SK-MEL-5 (cell line): ENCODE results near the gene RNF157. TPM values are rescaled to one million over a fixed set of nuclear protein-coding genes. Genes with fewer than 3 reads are reported as not detected.
"Not testable (repeated sequence)": the region's sequence is repeated elsewhere in the genome, so short reads cannot be mapped to it uniquely, and the experiment has no call there.

Experiments used
- DNase-seq: peaks from one replicate; pipeline ENCODE4 v3.0.0-alpha.2; 2016; ENCODE audit warnings: low read depth, low spot score
- in situ Hi-C: cut with HindIII; loops from 2 replicates; pipeline ENCODE4 v1.10.0; 2016; ENCODE audit warnings: low sequenced_read_pairs, high pct_unique_total_duplicates, low pct_unique_long_range_greater_than_20kb
- total RNA-seq: library from RNA; depleted of rRNA; stranded (reverse); fragments of >200 nt; shearing (Covaris generic); gene quantifications from 2 replicates; pipeline ENCODE4 v1.2.3, GENCODE V29; 2014

The RNF157 gene
- total RNA-seq, 1 experiment from 2014 or later: 28.1 TPM

GRCh38 chr17:76207275-76208059, 32.8 kb downstream of the RNF157 start:
- in situ Hi-C loops: no loop called here

GRCh38 chr17:76205542-76206144, 34.6 kb downstream of the RNF157 start:
- DNase-seq, in situ Hi-C loops: not testable (repeated sequence)

More at GRCh38 chr17:76207275-76208059, 32.8 kb downstream of the RNF157 start:
- no peak for DNase-seq

- in situ Hi-C loops: no loop called here
- DNase-seq: no peak
These were observed 36.0 kb downstream of the RNF157 start for GRCh38 chr17:76204277-76204676.

DNA sequence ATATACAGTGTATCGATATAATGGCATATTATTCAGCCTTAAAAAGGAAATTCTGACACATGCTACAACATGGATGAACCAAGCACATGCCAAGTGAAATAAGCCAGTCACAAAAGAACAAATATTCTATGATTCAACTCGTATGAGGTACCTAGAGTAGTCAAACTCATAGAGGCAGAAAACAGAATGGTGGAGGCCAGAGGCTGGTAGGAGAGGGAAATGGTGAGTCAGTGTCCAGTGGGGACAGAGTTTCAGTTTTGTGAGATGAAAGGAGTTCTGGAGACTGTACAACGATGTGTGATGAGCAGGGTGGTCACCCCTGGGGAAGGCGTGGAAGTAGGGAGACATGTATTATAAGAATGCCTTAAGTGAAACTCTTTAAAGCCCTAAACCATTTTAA, 39.9 kb downstream of the RNF157 start:
- in situ Hi-C loops: no loop called here
- DNase-seq: no peak

DNA sequence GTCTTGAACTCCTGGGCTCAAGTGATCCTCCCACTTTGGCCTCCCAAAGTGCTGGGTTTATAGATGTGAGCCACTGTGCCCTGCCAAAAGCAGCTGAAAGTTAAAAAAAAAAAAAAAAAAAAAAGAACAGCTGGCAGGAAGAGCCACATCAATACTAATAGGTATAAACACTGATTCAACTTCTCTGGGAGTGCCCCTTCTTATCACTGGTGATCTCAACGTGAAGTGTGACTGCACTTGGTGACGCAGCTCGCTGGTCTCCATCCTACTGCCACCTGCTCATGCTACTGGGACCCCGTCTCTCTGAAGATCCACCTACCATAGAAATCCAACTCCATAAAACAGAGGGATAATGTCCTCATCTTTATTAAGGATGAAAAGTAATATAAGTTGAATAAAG, 40.8 kb downstream of the RNF157 start:
- no peak for DNase-seq
- in situ Hi-C loops: loop anchor here (25.0 kb wide), 1 partner anchor 162 kb away; the partner anchor contains the start of gene EVPL

GRCh38 chr17:76198702-76199101, 41.6 kb downstream of the RNF157 start:
- DNase-seq: no peak
- in situ Hi-C loops: loop anchor here (25.0 kb wide), 1 partner anchor 161 kb away; the partner anchor contains the start of gene EVPL

DNA sequence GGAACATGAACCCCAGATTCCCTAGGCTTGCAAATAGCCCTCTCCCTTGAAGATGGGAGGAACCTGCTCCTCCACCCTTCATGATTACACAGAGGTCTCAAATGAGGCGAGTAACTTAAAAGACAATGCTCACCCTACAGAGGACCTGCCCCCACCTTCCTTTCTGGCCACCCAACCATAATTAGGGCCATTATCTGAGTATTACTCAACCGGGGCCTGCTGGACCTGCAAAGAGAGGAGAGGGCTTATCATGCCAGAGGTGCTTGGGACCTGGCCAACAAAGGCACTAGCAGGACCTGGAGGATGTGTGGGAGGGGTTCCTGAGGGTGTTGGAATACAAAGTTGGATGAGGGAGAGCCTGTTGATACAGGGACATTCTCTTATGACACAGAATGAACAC, 42.4 kb downstream of the RNF157 start:
- in situ Hi-C loops: loop anchor here (25.0 kb wide), 1 partner anchor 161 kb away; the partner anchor contains the start of gene EVPL
- DNase-seq: no peak

GRCh38 chr17:76196675-76197074, 43.6 kb downstream of the RNF157 start:
- in situ Hi-C loops: loop anchor here (25.0 kb wide), 1 partner anchor 159 kb away; the partner anchor contains the start of gene EVPL

GRCh38 chr17:76195281-76196096, 44.8 kb downstream of the RNF157 start:
- in situ Hi-C loops: loop anchor here (25.0 kb wide), 1 partner anchor 158 kb away; the partner anchor contains the start of gene EVPL
- DNase-seq: no peak

More at GRCh38 chr17:76196675-76197074, 43.6 kb downstream of the RNF157 start:
- no peak for DNase-seq

DNA sequence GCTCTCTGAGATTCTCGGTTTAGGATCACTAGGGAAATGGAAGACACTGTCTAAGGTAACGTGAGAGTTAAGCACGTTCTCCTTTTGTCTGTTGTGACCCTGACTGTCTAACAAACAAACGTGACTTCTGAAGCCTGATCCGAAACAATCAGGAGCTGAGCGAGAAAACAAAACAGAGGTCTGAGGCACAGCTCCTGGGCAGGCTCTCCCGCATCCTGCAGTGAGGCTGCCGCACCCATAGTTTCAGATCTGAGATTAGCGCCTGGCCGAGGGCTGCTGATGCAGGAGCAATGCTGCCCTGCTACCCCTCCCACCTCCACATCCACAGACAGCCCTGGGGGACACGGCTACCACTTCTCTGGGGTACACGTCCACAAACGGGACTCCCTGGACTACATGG, 46.7 kb downstream of the RNF157 start:
- DNase-seq: no peak
- in situ Hi-C loops: loop anchor here (25.0 kb wide), 1 partner anchor 156 kb away; the partner anchor contains the start of gene EVPL

DNA sequence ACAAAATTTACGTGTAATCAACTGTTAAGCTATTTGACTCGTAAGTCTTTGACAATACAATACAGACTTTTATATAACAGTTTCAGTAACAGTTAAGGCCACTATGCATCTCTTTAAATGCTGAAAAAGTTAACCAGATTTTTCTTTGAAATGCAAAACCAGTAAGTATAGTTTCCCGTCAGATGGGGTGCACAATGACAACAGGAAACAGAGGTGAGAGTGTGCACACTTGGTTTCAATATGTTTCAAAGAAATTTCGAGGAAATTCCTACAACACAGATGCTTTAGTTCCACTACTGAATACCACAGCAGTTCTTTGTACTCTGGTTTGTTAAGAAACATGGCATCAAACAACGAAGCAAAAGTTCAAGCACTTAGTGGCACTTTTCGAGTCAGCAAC, 48.4 kb downstream of the RNF157 start:
- peak; percentile 35 for DNase-seq
- in situ Hi-C loops: loop anchor here (25.0 kb wide), 1 partner anchor 155 kb away; the partner anchor contains the start of gene EVPL

GRCh38 chr17:76189741-76190140, 50.6 kb downstream of the RNF157 start:
- DNase-seq: peak; percentile 33
- in situ Hi-C loops: loop anchor here (25.0 kb wide), 1 partner anchor 152 kb away; the partner anchor contains the start of gene EVPL

GRCh38 chr17:76189247-76189646, 51.0 kb downstream of the RNF157 start:
- in situ Hi-C loops: loop anchor here (25.0 kb wide), 1 partner anchor 152 kb away; the partner anchor contains the start of gene EVPL
- DNase-seq: no peak

GRCh38 chr17:76188213-76189016, 51.9 kb downstream of the RNF157 start:
- DNase-seq: no peak
- in situ Hi-C loops: loop anchor here (25.0 kb wide), 1 partner anchor 151 kb away; the partner anchor contains the start of gene EVPL

DNA sequence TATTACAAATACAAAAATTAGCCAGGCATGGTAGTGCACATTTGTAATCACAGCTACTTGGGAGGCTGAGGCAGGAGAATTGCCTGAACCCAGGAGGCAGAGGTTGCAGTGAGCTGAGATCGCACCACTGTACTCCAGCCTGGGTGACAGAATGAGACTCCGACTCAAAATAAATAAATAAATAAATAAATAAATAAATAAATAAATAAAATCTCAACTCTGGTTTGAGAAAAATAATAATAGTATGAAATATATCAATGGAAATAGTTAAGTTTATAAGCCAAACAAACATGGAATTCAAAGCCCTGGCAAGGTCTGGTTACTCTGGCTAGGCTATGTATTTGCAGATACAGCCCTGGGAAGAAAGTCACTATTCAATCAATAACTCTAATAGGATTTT, 53.5 kb downstream of the RNF157 start:
- not testable (repeated sequence) for DNase-seq
- in situ Hi-C loops: loop anchor here (25.0 kb wide), 1 partner anchor 149 kb away; the partner anchor contains the start of gene EVPL

DNA sequence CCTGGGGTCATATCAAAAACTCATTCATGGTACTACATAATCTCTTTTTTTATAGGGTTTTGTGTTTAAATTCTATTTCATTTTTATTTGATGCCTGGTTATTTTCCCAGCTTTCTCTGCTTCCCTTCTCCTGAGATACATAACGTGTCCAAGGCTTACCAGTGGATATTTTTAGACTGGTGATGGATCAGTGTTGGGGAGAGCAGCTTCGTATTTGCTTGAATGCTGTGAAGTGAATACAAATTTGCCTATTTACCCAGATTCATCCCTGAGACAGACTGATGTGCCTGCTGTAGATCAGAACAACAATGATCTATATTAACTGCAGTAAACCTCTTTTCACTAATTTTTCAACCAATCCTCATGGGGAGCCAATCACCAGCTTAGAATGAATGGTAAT, 56.0 kb downstream of the RNF157 start:
- in situ Hi-C loops: loop anchor here (25.0 kb wide), 1 partner anchor 147 kb away; the partner anchor contains the start of gene EVPL

More for the DNA sequence above, 56.0 kb downstream of the RNF157 start:
- DNase-seq: no peak
